GM23338 (cell line): ENCODE data around the gene MMP28.

ENCODE experiments used
- CREB1 ChIP-seq: fragments of 250-450 bp; sonication (Bioruptor Pico); IDR thresholded peaks from 2 replicates; pipeline ENCODE4 v1.5.0; 2020; ENCODE audit warnings: low read depth, mild to moderate bottlenecking, moderate library complexity
- CTCF ChIP-seq, 2 experiments: fragments of 200-600 bp in 1 of 2; sonication (generic) in 1 of 2; conservative IDR thresholded peaks; 2 replicates each; pipeline versions ENCODE4 v1.5.1 to v1.6.1; 2016 to 2017; ENCODE audit warnings: antibody characterized with exemption in 2 of 2, low read depth in 2 of 2, mild to moderate bottlenecking in 2 of 2, moderate library complexity in 1 of 2
- ETS1 ChIP-seq: IDR thresholded peaks from 2 replicates; pipeline ENCODE4 v1.6.1; 2016; ENCODE audit warnings: antibody characterized with exemption
- EZH2 ChIP-seq: fragments of 200-600 bp; sonication (generic); IDR thresholded peaks from one replicate; pipeline ENCODE4 v1.8.0; 2017; ENCODE audit warnings: antibody characterized with exemption, mild to moderate bottlenecking, low read depth; ENCODE audit not compliant: unreplicated experiment
- EZH2phosphoT487 ChIP-seq: fragments of 200-600 bp; sonication (generic); IDR thresholded peaks from one replicate; pipeline ENCODE4 v1.8.1; 2018; ENCODE audit warnings: antibody characterized with exemption; ENCODE audit not compliant: unreplicated experiment
- JUNB ChIP-seq: IDR thresholded peaks from one replicate; pipeline ENCODE4 v1.6.1; 2016; ENCODE audit warnings: antibody characterized with exemption; ENCODE audit not compliant: unreplicated experiment
- NANOG ChIP-seq: IDR thresholded peaks from 2 replicates; pipeline ENCODE4 v1.6.1; 2016; ENCODE audit warnings: antibody characterized with exemption, borderline replicate concordance
- POLR2AphosphoS5 ChIP-seq: IDR thresholded peaks from 2 replicates; pipeline ENCODE4 v1.6.1; 2016; ENCODE audit warnings: antibody characterized with exemption, low read depth
- ZNF114 ChIP-seq: fragments of 250-450 bp; sonication (Bioruptor Pico); IDR thresholded peaks from 2 replicates; pipeline ENCODE4 v1.5.0; 2020; ENCODE audit warnings: mild to moderate bottlenecking, moderate library complexity
- ZNF331 ChIP-seq: fragments of 250-450 bp; sonication (Bioruptor Pico); IDR thresholded peaks from 2 replicates; pipeline ENCODE4 v1.5.0; 2020; ENCODE audit warnings: low read depth, mild to moderate bottlenecking, moderate library complexity
- TF ChIP-seq, protein P1 (sequence below): IDR thresholded peaks from one replicate; pipeline ENCODE4 v1.6.1; 2018; ENCODE audit warnings: antibody characterized with exemption; ENCODE audit not compliant: unreplicated experiment

GRCh38 chr17:35742896-35743477 lies 52.5 kb downstream of the MMP28 start:
- TF ChIP-seq, protein P1, sequence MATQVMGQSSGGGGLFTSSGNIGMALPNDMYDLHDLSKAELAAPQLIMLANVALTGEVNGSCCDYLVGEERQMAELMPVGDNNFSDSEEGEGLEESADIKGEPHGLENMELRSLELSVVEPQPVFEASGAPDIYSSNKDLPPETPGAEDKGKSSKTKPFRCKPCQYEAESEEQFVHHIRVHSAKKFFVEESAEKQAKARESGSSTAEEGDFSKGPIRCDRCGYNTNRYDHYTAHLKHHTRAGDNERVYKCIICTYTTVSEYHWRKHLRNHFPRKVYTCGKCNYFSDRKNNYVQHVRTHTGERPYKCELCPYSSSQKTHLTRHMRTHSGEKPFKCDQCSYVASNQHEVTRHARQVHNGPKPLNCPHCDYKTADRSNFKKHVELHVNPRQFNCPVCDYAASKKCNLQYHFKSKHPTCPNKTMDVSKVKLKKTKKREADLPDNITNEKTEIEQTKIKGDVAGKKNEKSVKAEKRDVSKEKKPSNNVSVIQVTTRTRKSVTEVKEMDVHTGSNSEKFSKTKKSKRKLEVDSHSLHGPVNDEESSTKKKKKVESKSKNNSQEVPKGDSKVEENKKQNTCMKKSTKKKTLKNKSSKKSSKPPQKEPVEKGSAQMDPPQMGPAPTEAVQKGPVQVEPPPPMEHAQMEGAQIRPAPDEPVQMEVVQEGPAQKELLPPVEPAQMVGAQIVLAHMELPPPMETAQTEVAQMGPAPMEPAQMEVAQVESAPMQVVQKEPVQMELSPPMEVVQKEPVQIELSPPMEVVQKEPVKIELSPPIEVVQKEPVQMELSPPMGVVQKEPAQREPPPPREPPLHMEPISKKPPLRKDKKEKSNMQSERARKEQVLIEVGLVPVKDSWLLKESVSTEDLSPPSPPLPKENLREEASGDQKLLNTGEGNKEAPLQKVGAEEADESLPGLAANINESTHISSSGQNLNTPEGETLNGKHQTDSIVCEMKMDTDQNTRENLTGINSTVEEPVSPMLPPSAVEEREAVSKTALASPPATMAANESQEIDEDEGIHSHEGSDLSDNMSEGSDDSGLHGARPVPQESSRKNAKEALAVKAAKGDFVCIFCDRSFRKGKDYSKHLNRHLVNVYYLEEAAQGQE, result no peak
- TF ChIP-seq CTCF (conservative IDR thresholded peaks at IDR 0.05; ENCODE audit: low read depth in 2 of 2), result no peak
- no peak for TF ChIP-seq EZH2
- no peak for TF ChIP-seq ZNF114 (CRISPR knock-in tag)
- no peak for TF ChIP-seq JUNB
- TF ChIP-seq CREB1 (CRISPR knock-in tag), result no peak
- no peak for TF ChIP-seq POLR2AphosphoS5
- TF ChIP-seq ZNF331, result no peak
- no peak for TF ChIP-seq ETS1
- no peak for TF ChIP-seq EZH2phosphoT487
- no peak for TF ChIP-seq NANOG
